T-cell (primary cell): Measurements from ENCODE around the gene DHRS12. TPM values are rescaled to one million over a fixed set of nuclear protein-coding genes. Genes with fewer than 3 reads are reported as not detected.

Experiments
- ATAC-seq, 4 experiments: fragments of 200-7000 bp in 3 of 4; fragments of 150-1000 bp in 1 of 4; cut with Tn5 transposase; replicated peaks in 1 of 4; 1 replicate in 3 of 4; 2 replicates in 1 of 4; pipeline ENCODE4 v1.10.0; 2021; ENCODE audit warnings: moderate library complexity in 3 of 4, mild to moderate bottlenecking in 2 of 4, moderate number of reproducible peaks in 1 of 4
- CTCF ChIA-PET, 2 donors: fragments of 300-600 bp; sonication (Branson Sonifier 250); formaldehyde crosslinking; loops; one replicate each; lab custom pipeline; 2022; ENCODE audit warnings: antibody characterized with exemption in 2 of 2; lab: Charles Lee
- POLR2A ChIA-PET, 2 donors: fragments of 300-600 bp; sonication (Branson Sonifier 250); formaldehyde crosslinking; loops; one replicate each; lab custom pipeline; 2022; ENCODE audit warnings: antibody characterized with exemption in 2 of 2; lab: Charles Lee
- DNase-seq, 35 experiments: peaks; one replicate each; pipeline versions ENCODE4 v3.0.0 to v3.0.0-alpha.2; 2013 to 2023
- H3K27ac ChIP-seq: one replicate; pipeline ENCODE4 v1.5.1; 2013; ENCODE audit warnings: low read length
- H3K27me3 ChIP-seq, 2 experiments: replicated peaks in 1 of 2; 1 replicate in 1 of 2; 2 replicates in 1 of 2; pipeline versions ENCODE4 v1.6.1 to v1.7.0; 2013; ENCODE audit warnings: low read length in 1 of 2, mixed read lengths in 1 of 2; ENCODE audit not compliant: control insufficient read depth in 2 of 2, insufficient read depth in 2 of 2; ENCODE audit errors: extremely low read depth in 1 of 2
- H3K36me3 ChIP-seq, 2 donors: 1 replicate in 1 of 2; 2 replicates in 1 of 2; pipeline versions ENCODE4 v1.6.1 to v1.7.0; 2013; ENCODE audit warnings: low read length in 1 of 2; ENCODE audit not compliant: control insufficient read depth in 2 of 2, insufficient read depth in 1 of 2; ENCODE audit errors: extremely low read depth in 1 of 2
- H3K4me1 ChIP-seq, 2 experiments: 1 replicate in 1 of 2; 2 replicates in 1 of 2; pipeline versions ENCODE4 v1.6.1 to v1.7.0; 2013; ENCODE audit warnings: low read length in 2 of 2, mixed read lengths in 1 of 2; ENCODE audit not compliant: insufficient read depth in 2 of 2, control insufficient read depth in 1 of 2; ENCODE audit errors: extremely low read depth in 1 of 2
- H3K4me3 ChIP-seq, 2 donors: 1 replicate in 1 of 2; 2 replicates in 1 of 2; pipeline versions ENCODE4 v1.5.1 to v1.7.0; 2013; ENCODE audit warnings: mild to moderate bottlenecking in 2 of 2, low read length in 1 of 2, moderate library complexity in 1 of 2; ENCODE audit not compliant: control insufficient read depth in 1 of 2; ENCODE audit errors: extremely low read depth in 1 of 2
- H3K9me3 ChIP-seq: 2 replicates; pipeline ENCODE4 v1.7.0; 2013
- H3K27ac Mint-ChIP-seq, 2 donors: one replicate each; pipeline ENCODE4 v1.8.0; 2020 to 2021; ENCODE audit warnings: mild to moderate bottlenecking in 2 of 2, mixed read lengths in 2 of 2
- H3K27me3 Mint-ChIP-seq, 2 donors: one replicate each; pipeline ENCODE4 v1.8.0; 2021 to 2022; ENCODE audit warnings: mixed read lengths in 2 of 2
- H3K36me3 Mint-ChIP-seq: one replicate; pipeline ENCODE4 v1.8.0; 2021; ENCODE audit warnings: mixed read lengths
- H3K4me1 Mint-ChIP-seq, 3 donors: one replicate each; pipeline ENCODE4 v1.8.0; 2020 to 2022; ENCODE audit warnings: mixed read lengths in 3 of 3, mild to moderate bottlenecking in 1 of 3
- H3K4me3 Mint-ChIP-seq, 3 donors: one replicate each; pipeline ENCODE4 v1.8.0; 2020 to 2022; ENCODE audit warnings: mild to moderate bottlenecking in 3 of 3, mixed read lengths in 3 of 3, moderate library complexity in 3 of 3
- H3K9me3 Mint-ChIP-seq, 3 donors: one replicate each; pipeline ENCODE4 v1.8.0; 2020 to 2022; ENCODE audit warnings: mixed read lengths in 3 of 3
- WGBS: methylation state at CpG from one replicate; pipeline ENCODE4 v1.1.5; 2013; ENCODE audit warnings: missing lambda C conversion rate; ENCODE audit not compliant: insufficient coverage; 5-methylcytosine and 5-hydroxymethylcytosine counted together
- total RNA-seq, 35 experiments: library from RNA in 6 of 35; stranded (reverse) in 6 of 35; fragments of 120-200 nt in 1 of 35; gene quantifications; one replicate each; pipeline versions ENCODE4 v1.2.1 to v1.2.4 and lab custom pipeline; 2013 to 2026

DHRS12 gene
- total RNA-seq, 5 donors from 2014 or later (not counting 1 experiment from before 2014, with no cell fraction given): 18.1 to 27.8 (median 21.7) TPM

DNA sequence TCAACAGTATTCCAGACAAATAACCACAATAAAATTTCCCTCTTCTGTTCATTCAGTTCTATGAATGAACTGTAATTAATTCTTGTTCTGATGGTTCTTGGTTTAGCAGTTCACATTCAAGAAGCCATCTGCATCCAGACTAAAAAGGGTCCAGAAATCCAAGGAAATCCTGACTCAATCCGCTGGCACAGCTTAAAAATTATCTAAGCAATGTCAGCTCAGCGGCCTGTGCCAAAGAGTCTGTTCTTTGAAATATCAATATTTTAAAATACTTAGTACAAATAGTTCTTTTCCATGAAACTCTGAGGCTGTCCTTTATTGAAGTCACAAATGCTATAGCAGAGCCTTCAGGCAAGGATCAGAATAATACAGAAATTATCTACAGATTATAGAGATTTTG lies 57.2 kb downstream of the DHRS12 start:
- Histone ChIP-seq H3K27me3 (no peaks in the 10 kb centered on the region), H3K27ac (no peak overlapping the region), H3K4me1 (no peaks in the 10 kb centered on the region), H3K36me3 (peaks cover 0 to 15% of the 10 kb centered on the region in 2 donors), H3K9me3 (peaks cover 3% of the 10 kb centered on the region), H3K4me3 (no peak overlapping the region)
- ATAC-seq (no peak), DNase-seq (no peak)
- Mint-ChIP-seq H3K27me3 (no peaks in the 10 kb centered on the region), H3K27ac (no peak overlapping the region), H3K4me1 (no peaks in the 10 kb centered on the region), H3K4me3 (no peak overlapping the region), H3K36me3 (peaks cover 73% of the 10 kb centered on the region), H3K9me3 (peaks cover 0 to 11% (median 4%) of the 10 kb centered on the region in 3 donors)
- ChIA-PET CTCF (interaction anchor here (0.7 kb wide), 2 partner anchors 18 to 252 kb away, joined by 3 to 4 read pairs; no protein-coding TSS in a partner anchor), POLR2A (interaction anchor here in 1 of 2 donors (0.6 kb wide), 1 partner anchor 31 kb away, joined by 3 read pairs; no protein-coding TSS in a partner anchor)
- WGBS: no CpG with 5 or more reads among the region's 2 CpGs

DNA sequence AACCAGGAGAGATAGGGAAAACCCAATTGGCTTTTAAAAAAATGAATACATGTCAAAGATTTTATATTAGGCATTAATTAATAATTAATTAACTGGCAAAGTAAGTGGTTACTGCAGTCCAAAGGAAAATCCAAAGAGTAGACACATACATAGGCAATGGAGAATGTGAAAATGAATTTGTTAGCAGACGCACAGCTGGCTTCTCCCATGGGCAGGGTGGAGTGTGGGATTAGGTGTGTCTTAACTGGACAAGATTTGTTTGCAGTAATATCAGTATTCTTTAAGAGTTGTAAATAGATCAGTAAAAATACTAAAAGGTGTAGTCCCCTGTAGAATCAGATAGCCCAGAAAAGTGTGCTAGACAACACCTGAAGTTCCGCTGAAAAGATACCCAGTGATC lies 58.7 kb downstream of the DHRS12 start:
- peaks cover 3% of the 10 kb centered on the region for H3K9me3 ChIP-seq
- peaks cover 0 to 14% of the 10 kb centered on the region in 2 donors for H3K36me3 ChIP-seq
- H3K4me3 ChIP-seq: no peak overlapping the region
- 100% methylated on average over 1 of the region's 2 CpGs for WGBS
- H3K4me1 ChIP-seq: no peaks in the 10 kb centered on the region
- H3K27ac Mint-ChIP-seq: no peak overlapping the region
- peaks cover 0 to 11% (median 4%) of the 10 kb centered on the region in 3 donors for H3K9me3 Mint-ChIP-seq
- no peaks in the 10 kb centered on the region for H3K4me1 Mint-ChIP-seq
- H3K36me3 Mint-ChIP-seq: peaks cover 71% of the 10 kb centered on the region
- no peak overlapping the region for H3K27ac ChIP-seq
- no peak for DNase-seq
- no peak for ATAC-seq
- H3K27me3 ChIP-seq: no peaks in the 10 kb centered on the region
- H3K27me3 Mint-ChIP-seq: no peaks in the 10 kb centered on the region
- ChIA-PET POLR2A (no interaction called here), CTCF (no interaction called here)
- H3K4me3 Mint-ChIP-seq: no peak overlapping the region

DNA sequence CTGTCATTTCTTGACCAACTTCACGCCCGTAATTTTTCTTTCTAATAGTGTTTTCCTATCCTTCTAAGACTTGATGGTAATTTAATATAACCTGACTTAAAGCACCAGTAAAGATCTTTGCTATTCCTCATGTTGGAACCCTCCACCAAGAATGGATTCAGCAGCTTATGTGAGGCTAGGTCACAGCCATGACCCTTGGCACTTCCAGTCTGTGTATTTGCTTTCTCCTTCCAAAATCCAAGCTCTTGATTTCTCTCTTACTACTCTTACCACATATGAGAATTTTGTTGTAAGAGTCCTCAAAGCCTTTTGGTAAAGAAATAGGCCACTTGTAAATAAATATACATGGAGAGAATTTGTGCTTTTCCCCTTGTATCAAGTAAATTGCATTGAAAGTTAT lies 61.4 kb downstream of the DHRS12 start:
- Mint-ChIP-seq H3K4me3 (no peak overlapping the region), H3K27me3 (no peaks in the 10 kb centered on the region), H3K27ac (no peak overlapping the region), H3K9me3 (no peaks in the 10 kb centered on the region), H3K36me3 (peaks cover 76% of the 10 kb centered on the region), H3K4me1 (peaks cover 0 to 2% (median 2%) of the 10 kb centered on the region in 3 donors)
- Histone ChIP-seq H3K4me3 (no peak overlapping the region), H3K27me3 (no peaks in the 10 kb centered on the region), H3K9me3 (no peaks in the 10 kb centered on the region), H3K36me3 (peaks cover 0 to 29% of the 10 kb centered on the region in 2 donors), H3K27ac (no peak overlapping the region), H3K4me1 (peaks cover 0 to 1% of the 10 kb centered on the region in 2 experiments)
- CTCF ChIA-PET: interaction anchor here (0.5 to 0.7 kb wide), 2 partner anchors 16 to 934 kb away, joined by 3 to 4 read pairs; no protein-coding TSS in a partner anchor
- no CpG with 5 or more reads among the region's 2 CpGs for WGBS
- POLR2A ChIA-PET: interaction anchor here (0.6 to 0.7 kb wide), 2 partner anchors 44 to 46 kb away, joined by 4 read pairs; no protein-coding TSS in a partner anchor
- no peak for DNase-seq
- ATAC-seq: no peak

DNA sequence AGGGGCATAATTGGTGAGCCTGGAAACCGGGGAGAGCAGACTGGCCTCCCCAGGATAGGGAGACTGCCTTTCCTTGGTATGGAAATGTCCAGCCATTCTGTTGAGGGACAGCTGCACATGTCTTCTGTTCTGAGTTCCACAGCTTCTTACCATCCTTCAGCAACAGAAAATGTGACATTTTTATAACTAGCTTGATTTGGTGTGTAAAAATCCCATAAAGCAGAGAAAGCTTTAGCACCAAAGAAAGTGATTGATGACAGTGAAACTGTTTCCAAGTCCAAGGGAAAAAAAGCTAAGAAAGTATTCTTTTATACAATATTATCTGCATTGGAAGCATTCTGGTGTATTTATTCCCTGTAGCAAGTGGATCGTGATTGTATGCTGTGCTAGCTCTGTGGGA lies 61.9 kb downstream of the DHRS12 start:
- Histone ChIP-seq H3K36me3 (peaks cover 0 to 29% of the 10 kb centered on the region in 2 donors), H3K4me1 (peaks cover 0 to 6% of the 10 kb centered on the region in 2 experiments), H3K4me3 (no peak overlapping the region), H3K27me3 (no peaks in the 10 kb centered on the region), H3K9me3 (no peaks in the 10 kb centered on the region), H3K27ac (no peak overlapping the region)
- Mint-ChIP-seq H3K9me3 (no peaks in the 10 kb centered on the region), H3K4me1 (peaks cover 0 to 4% (median 4%) of the 10 kb centered on the region in 3 donors), H3K4me3 (no peak overlapping the region), H3K27ac (no peak overlapping the region), H3K27me3 (no peaks in the 10 kb centered on the region), H3K36me3 (peaks cover 71% of the 10 kb centered on the region)
- ChIA-PET CTCF (interaction anchor here (0.5 to 0.7 kb wide), 2 partner anchors 17 to 934 kb away, joined by 3 to 4 read pairs; no protein-coding TSS in a partner anchor), POLR2A (interaction anchor here in 1 of 2 donors (0.7 kb wide), 1 partner anchor 43 kb away, joined by 4 read pairs; no protein-coding TSS in a partner anchor)
- no peak for ATAC-seq
- 100% methylated on average over 1 of the region's 2 CpGs for WGBS
- DNase-seq: no peak

DNA sequence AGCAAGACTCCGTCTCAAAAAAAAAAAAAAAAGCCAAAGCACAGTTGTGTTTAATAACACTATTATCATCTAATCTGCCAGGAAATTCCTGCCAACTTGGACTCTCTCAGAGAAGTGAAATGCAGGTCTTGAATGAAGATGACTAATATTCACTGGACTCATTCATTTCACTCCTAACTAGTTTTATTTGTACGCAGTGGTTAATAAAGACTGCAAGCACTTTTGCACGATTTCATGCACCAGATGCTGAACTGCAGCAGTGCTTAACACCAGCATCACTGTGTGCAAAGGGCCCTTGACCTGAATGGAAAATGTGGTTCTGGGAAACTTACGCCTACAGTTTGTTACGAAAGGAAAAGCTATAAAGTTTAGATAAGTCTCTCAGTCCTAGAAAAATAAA lies 63.3 kb downstream of the DHRS12 start:
- CTCF ChIA-PET: interaction anchor here in 1 of 2 donors (0.7 kb wide), 1 partner anchor 44 kb away, joined by 3 read pairs; no protein-coding TSS in a partner anchor

DNA sequence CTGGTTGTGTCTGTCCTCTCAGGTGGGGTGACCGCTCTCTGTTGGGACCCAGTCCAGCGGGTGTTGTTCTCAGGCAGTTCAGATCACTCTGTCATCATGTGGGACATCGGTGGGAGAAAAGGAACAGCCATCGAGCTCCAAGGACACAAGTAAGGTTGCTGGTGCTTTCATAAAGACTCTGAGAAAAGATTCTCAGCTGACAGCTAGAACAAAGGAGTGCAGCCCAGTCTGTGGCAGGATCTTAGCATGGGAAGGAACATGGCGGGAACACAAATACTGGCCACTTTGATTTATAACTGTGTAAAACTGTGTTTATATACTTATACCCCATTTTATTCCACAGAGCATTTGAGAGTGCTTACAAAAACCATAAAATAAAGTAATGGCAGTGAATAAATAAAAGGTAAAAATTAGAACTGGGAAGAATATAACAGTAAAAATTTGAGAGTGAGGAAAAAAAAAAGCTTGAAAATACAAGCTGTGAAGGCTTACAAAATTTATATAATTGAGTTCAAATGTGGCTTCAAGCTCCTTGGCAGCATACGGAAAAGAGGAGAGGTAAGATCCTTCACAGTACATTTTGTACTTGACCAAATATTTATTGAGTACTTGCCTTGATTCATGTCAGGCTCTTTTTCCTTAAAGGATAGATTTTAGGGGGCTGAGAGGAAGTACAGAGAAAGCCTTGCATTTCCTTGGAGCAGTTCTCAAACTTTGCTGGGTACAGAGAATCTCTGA lies 64.8 kb downstream of the DHRS12 start:
- Mint-ChIP-seq H3K9me3 (no peaks in the 10 kb centered on the region), H3K36me3 (peaks cover 70% of the 10 kb centered on the region), H3K27me3 (no peaks in the 10 kb centered on the region), H3K27ac (no peak overlapping the region), H3K4me3 (no peak overlapping the region), H3K4me1 (peaks cover 0 to 8% (median 4%) of the 10 kb centered on the region in 3 donors)
- ChIA-PET POLR2A (no interaction called here), CTCF (no interaction called here)
- DNase-seq: no peak
- H3K27ac ChIP-seq: no peak overlapping the region
- H3K27me3 ChIP-seq: no peaks in the 10 kb centered on the region
- H3K9me3 ChIP-seq: no peaks in the 10 kb centered on the region
- WGBS: no CpG with 5 or more reads among the region's 6 CpGs
- ATAC-seq: no peak
- H3K4me3 ChIP-seq: no peak overlapping the region
- H3K4me1 ChIP-seq: peaks cover 0 to 6% of the 10 kb centered on the region in 2 experiments
- H3K36me3 ChIP-seq: peaks cover 0 to 29% of the 10 kb centered on the region in 2 donors

More for the DNA sequence above, 63.3 kb downstream of the DHRS12 start:
- no peak overlapping the region for H3K4me3 Mint-ChIP-seq
- 40% methylated on average over 1 of the region's 5 CpGs for WGBS
- no peaks in the 10 kb centered on the region for H3K27me3 ChIP-seq
- H3K4me1 Mint-ChIP-seq: peaks cover 0 to 8% (median 4%) of the 10 kb centered on the region in 3 donors
- no peaks in the 10 kb centered on the region for H3K27me3 Mint-ChIP-seq
- H3K4me1 ChIP-seq: peaks cover 0 to 6% of the 10 kb centered on the region in 2 experiments
- DNase-seq: no peak
- no peak overlapping the region for H3K27ac ChIP-seq
- no peaks in the 10 kb centered on the region for H3K9me3 Mint-ChIP-seq
- peaks cover 0 to 29% of the 10 kb centered on the region in 2 donors for H3K36me3 ChIP-seq
- POLR2A ChIA-PET: no interaction called here
- H3K36me3 Mint-ChIP-seq: peaks cover 72% of the 10 kb centered on the region
- no peak overlapping the region for H3K4me3 ChIP-seq
- H3K9me3 ChIP-seq: no peaks in the 10 kb centered on the region
- no peak overlapping the region for H3K27ac Mint-ChIP-seq
- ATAC-seq: no peak
